Measurements from ENCODE around the gene ATG10.
"Not testable (repeated sequence)": the region's sequence is repeated elsewhere in the genome, so short reads cannot be mapped to it uniquely, and the experiment has no call there.

The ATG10 gene

GRCh38 chr5:81971712-81972491, at the start of gene ATG10:
Gene ATG10 (plus strand): TSS chr5:81972023. CDS start chr5:81987571, 15,548 bp downstream.
- DNase-seq (ENCODE audit: low read depth), result peak; percentile 69

- DNase-seq (ENCODE audit: low read depth), result no peak
Measured at GRCh38 chr5:81922854-81923279, 49.0 kb upstream of the ATG10 start.

GRCh38 chr5:81924442-81924841, 47.4 kb upstream of the ATG10 start:
- DNase-seq (ENCODE audit: low read depth), result no peak

GRCh38 chr5:81925009-81925408, 46.8 kb upstream of the ATG10 start:
- DNase-seq (ENCODE audit: low read depth), result no peak

- DNase-seq (ENCODE audit: low read depth), result no peak
Measured at GRCh38 chr5:81925981-81926380, 45.8 kb upstream of the ATG10 start.

- no peak for DNase-seq (ENCODE audit: low read depth)
Measured at GRCh38 chr5:81936066-81936465, 35.8 kb upstream of the ATG10 start.

- no peak for DNase-seq (ENCODE audit: low read depth)
Measured at GRCh38 chr5:81936750-81937149, 35.1 kb upstream of the ATG10 start.

GRCh38 chr5:81942746-81943145, 29.1 kb upstream of the ATG10 start:
- DNase-seq (ENCODE audit: low read depth), result no peak

GRCh38 chr5:81948349-81948748, 23.5 kb upstream of the ATG10 start:
- DNase-seq (ENCODE audit: low read depth), result no peak

- DNase-seq (ENCODE audit: low read depth), result no peak
Measured at GRCh38 chr5:81949462-81949861, 22.4 kb upstream of the ATG10 start.

- no peak for DNase-seq (ENCODE audit: low read depth)
Measured at GRCh38 chr5:81950996-81951395, 20.8 kb upstream of the ATG10 start.

- DNase-seq (ENCODE audit: low read depth), result not testable (repeated sequence)
Measured at GRCh38 chr5:81954796-81955195, 17.0 kb upstream of the ATG10 start.

- not testable (repeated sequence) for DNase-seq (ENCODE audit: low read depth)
Measured at GRCh38 chr5:81958129-81958528, 13.7 kb upstream of the ATG10 start.

- no peak for DNase-seq (ENCODE audit: low read depth)
Measured at GRCh38 chr5:81961651-81962440, 10.0 kb upstream of the ATG10 start.

GRCh38 chr5:81963544-81963943, 8.3 kb upstream of the ATG10 start:
- DNase-seq (ENCODE audit: low read depth), result no peak

- no peak for DNase-seq (ENCODE audit: low read depth)
Measured at GRCh38 chr5:81965524-81965923, 6.3 kb upstream of the ATG10 start.

- DNase-seq (ENCODE audit: low read depth), result no peak
Measured at GRCh38 chr5:81969226-81969625, 2.6 kb upstream of the ATG10 start.

- DNase-seq (ENCODE audit: low read depth), result no peak
Measured at GRCh38 chr5:81969912-81970311, 1.9 kb upstream of the ATG10 start.

GRCh38 chr5:81971111-81971711, 612 bp upstream of the ATG10 start:
- DNase-seq (ENCODE audit: low read depth), result no peak

- DNase-seq (ENCODE audit: low read depth), result no peak
Measured at GRCh38 chr5:81972492-81972783, 615 bp downstream of the ATG10 start.

GRCh38 chr5:81980160-81980559, 8.3 kb downstream of the ATG10 start:
- no peak for DNase-seq (ENCODE audit: low read depth)

- no peak for DNase-seq (ENCODE audit: low read depth)
Measured at GRCh38 chr5:81980598-81981260, 8.9 kb downstream of the ATG10 start.
